Mucosa of rectum (tissue), 2 donors: ENCODE results near the gene GDI2.

Source experiments
- H3K27ac ChIP-seq, 2 donors: one replicate each; pipeline ENCODE4 v1.7.0; 2013; ENCODE audit warnings: inconsistent platforms in 2 of 2, low read depth in 2 of 2, low read length in 2 of 2
- H3K27me3 ChIP-seq, 2 donors: one replicate each; pipeline ENCODE4 v1.7.0; 2013; ENCODE audit warnings: low read length in 2 of 2; ENCODE audit not compliant: control insufficient read depth in 2 of 2, insufficient read depth in 2 of 2
- H3K36me3 ChIP-seq, 2 donors: one replicate each; pipeline ENCODE4 v1.7.0; 2013; ENCODE audit warnings: low read length in 2 of 2; ENCODE audit not compliant: control insufficient read depth in 2 of 2, insufficient read depth in 2 of 2
- H3K4me1 ChIP-seq, 2 donors: one replicate each; pipeline ENCODE4 v1.7.0; 2013; ENCODE audit warnings: low read length in 2 of 2, mild to moderate bottlenecking in 1 of 2; ENCODE audit not compliant: control insufficient read depth in 2 of 2, insufficient read depth in 2 of 2
- H3K4me3 ChIP-seq, 2 donors: one replicate each; pipeline ENCODE4 v1.7.0; 2013; ENCODE audit warnings: low read length in 2 of 2
- H3K9ac ChIP-seq, 2 donors: one replicate each; pipeline ENCODE4 v1.7.0; 2013; ENCODE audit warnings: low read length in 2 of 2, low read depth in 1 of 2, mild to moderate bottlenecking in 1 of 2
- H3K9me3 ChIP-seq, 2 donors: one replicate each; pipeline ENCODE4 v1.7.0; 2013; ENCODE audit warnings: low read length in 2 of 2; ENCODE audit not compliant: control insufficient read depth in 2 of 2
- donor health status: healthy.
- donor health status: Normal muscosa, but diverticular disease.

GDI2 gene

DNA sequence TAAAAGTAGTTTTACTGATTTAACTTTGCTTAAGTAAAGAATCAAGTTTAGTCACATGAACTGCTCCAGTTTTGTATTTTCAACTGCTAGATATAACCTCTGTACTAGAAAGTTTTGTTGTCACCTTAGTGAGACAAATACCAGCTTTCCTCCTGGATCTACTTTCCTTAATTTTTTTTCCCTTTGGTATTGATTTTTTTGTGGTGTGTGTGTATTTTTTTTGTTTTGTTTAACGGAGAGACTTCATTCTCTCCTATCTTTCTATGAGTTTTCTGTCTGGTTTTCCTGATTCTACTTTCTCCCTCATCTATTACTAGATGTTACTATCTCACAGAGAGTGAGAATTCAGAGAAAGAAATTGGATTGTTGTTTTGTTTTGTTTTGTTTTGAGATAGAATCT, 76.6 kb downstream of the GDI2 start:
- Histone ChIP-seq H3K36me3 (peaks cover 19 to 34% of the 10 kb centered on the region in 2 donors), H3K27ac (no peak overlapping the region), H3K9ac (no peak overlapping the region), H3K9me3 (no peaks in the 10 kb centered on the region), H3K4me3 (no peak overlapping the region), H3K27me3 (no peaks in the 10 kb centered on the region), H3K4me1 (no peaks in the 10 kb centered on the region)

DNA sequence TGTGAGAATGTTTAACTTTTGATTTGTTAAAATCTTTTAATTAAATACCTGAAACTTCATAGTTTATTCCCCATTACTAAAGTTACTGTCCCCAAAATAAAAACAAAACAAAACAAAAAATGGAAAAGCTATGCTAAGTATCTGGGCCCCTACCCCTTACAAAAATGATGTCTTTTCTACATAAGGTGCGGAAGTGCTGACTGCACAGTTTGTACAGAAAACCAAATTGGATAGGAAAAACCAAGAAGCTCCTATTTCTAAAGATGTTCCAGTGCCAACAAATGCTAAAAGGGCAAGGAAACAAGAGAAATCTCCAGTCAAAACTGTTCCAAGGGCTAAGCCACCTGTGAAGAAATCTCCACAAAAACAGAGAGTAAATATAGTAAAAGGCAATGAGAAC, 78.1 kb downstream of the GDI2 start:
- no peak overlapping the region for H3K4me3 ChIP-seq
- H3K4me1 ChIP-seq: no peaks in the 10 kb centered on the region
- no peaks in the 10 kb centered on the region for H3K27me3 ChIP-seq
- H3K36me3 ChIP-seq: peaks cover 26 to 31% of the 10 kb centered on the region in 2 donors
- no peak overlapping the region for H3K27ac ChIP-seq
- no peak overlapping the region for H3K9ac ChIP-seq
- no peaks in the 10 kb centered on the region for H3K9me3 ChIP-seq

DNA sequence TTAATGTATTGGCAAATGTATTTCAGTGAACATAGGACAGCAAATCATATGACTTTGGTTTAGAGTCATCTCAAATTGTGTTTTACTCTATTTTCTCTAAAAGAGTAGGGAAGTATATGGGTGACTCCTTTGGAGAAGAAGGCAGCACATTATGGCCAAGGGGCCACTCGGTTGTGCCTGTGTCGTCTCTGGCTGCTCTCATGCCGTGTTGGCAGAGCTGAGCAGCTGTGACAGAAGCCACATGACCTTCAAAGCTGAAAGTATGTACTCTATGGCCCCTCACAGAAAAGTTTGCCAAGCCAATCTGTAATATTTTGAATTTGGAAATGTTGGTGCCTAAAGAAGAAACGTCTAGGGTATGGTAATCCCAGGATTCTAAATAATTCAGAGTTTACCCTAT, 81.1 kb downstream of the GDI2 start:
- no peak overlapping the region for H3K27ac ChIP-seq
- no peak overlapping the region for H3K9ac ChIP-seq
- no peaks in the 10 kb centered on the region for H3K9me3 ChIP-seq
- peaks cover 23 to 32% of the 10 kb centered on the region in 2 donors for H3K36me3 ChIP-seq
- H3K4me1 ChIP-seq: no peaks in the 10 kb centered on the region
- no peak overlapping the region for H3K4me3 ChIP-seq
- no peaks in the 10 kb centered on the region for H3K27me3 ChIP-seq

DNA sequence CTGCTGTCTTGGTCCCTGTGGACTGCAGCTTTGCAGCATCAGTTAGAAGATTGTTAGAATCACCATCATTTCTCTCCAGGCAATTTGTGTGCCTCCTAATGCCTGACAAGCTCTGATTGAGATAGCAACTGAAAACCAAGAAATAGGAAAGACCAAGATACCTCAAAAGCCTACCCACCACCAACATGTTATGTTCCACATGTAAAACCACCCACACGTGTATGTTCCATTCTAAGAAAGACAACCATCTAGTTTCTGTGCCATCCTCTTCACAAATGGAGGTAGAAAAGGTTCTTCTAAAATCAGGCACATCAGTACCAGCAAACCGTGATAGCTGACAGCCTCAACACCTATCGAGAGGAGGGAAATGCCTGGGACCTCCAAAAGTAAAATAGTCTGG, 81.7 kb downstream of the GDI2 start:
- Histone ChIP-seq H3K4me3 (no peak overlapping the region), H3K4me1 (no peaks in the 10 kb centered on the region), H3K9ac (no peak overlapping the region), H3K27ac (no peak overlapping the region), H3K36me3 (peaks cover 29 to 34% of the 10 kb centered on the region in 2 donors), H3K9me3 (no peaks in the 10 kb centered on the region), H3K27me3 (no peaks in the 10 kb centered on the region)

DNA sequence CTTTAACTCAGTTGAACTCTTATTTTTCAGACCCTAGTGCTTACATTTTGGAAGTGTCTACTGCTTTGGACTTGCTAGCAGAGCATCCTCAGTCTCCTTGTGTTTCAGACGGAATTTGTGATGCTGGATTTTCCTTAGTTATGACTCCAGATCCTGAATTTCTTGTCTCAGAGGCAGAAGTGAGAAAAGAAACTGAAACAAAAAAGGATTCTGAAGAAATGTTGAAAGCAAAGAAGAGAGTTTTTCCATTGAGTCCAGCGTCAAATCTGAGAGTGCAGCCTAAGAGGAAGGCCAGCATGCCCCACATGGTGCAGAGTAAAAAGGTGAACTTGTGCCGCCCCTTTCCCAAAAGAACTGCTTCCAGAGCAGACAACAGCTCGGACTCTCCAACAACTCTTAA, 82.5 kb downstream of the GDI2 start:
- no peaks in the 10 kb centered on the region for H3K4me1 ChIP-seq
- H3K4me3 ChIP-seq: no peak overlapping the region
- peaks cover 31 to 37% of the 10 kb centered on the region in 2 donors for H3K36me3 ChIP-seq

DNA sequence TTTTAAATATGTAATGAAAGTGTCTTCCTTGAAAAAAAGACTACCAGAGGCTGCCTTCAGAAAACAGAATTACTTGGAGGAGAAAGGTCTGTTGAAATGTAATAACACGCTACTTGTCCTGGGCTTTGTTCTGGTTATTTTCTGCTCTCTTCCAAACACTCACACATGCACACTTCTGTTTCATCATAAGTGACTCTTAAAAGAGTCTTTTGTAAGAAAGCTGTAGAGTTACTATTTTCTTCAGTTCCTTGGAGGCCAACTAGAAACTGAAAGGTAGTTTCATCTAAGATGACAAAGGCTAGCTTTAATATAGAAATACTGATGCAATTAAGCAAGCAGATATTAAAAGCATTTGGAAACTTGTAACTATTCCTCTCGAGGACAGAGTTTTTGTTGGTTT, 89.5 kb downstream of the GDI2 start:
- peaks cover 0 to 1% of the 10 kb centered on the region in 2 donors for H3K4me1 ChIP-seq
- H3K9me3 ChIP-seq: no peaks in the 10 kb centered on the region
- H3K27me3 ChIP-seq: no peaks in the 10 kb centered on the region
- H3K27ac ChIP-seq: no peak overlapping the region
- no peak overlapping the region for H3K9ac ChIP-seq
- peaks cover 9 to 19% of the 10 kb centered on the region in 2 donors for H3K36me3 ChIP-seq
- no peak overlapping the region for H3K4me3 ChIP-seq

More for the DNA sequence above, 82.5 kb downstream of the GDI2 start:
- Histone ChIP-seq H3K9ac (no peak overlapping the region), H3K9me3 (no peaks in the 10 kb centered on the region), H3K27ac (no peak overlapping the region), H3K27me3 (no peaks in the 10 kb centered on the region)

DNA sequence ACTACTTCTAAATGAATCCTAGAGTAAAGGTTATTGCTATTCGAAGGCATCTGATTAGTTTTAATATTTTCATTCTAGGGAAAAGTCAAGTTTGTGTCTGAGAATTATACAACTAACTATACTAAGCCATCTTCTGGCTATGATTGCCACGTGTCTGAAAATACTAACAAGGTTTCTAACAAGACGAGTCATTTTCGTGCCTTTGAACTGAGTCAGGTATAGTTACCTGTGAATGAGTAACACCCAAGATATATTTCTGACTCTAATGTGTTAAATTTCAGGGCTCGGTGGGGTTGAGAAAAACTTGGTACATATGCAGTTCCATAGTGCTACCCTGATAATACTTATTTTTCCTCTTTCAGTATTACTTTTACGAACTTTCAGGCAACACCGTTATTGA, 93.1 kb downstream of the GDI2 start:
- Histone ChIP-seq H3K9ac (no peak overlapping the region), H3K4me3 (no peak overlapping the region), H3K27me3 (no peaks in the 10 kb centered on the region), H3K36me3 (peaks cover 0 to 3% of the 10 kb centered on the region in 2 donors), H3K4me1 (peaks cover 3 to 4% of the 10 kb centered on the region in 2 donors), H3K27ac (no peak overlapping the region), H3K9me3 (no peaks in the 10 kb centered on the region)

DNA sequence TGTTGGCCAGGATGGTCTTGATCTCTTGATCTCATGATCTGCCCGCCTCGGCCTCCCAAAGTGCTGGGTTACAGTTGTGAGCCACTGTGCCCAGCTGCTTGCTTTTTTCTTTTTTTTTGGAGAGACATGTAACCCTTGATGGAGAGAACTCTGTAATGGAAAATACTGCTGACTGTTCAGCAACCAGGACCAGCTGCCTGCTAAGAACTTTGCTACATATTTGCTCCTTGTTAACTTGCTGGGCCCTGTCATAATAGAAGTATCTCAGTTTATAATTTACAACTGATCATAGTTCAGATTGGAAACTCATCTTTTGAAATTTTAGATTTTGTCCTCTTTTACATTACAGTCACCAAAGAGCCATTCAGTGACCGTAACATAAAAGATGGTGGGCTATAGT, 93.7 kb downstream of the GDI2 start:
- Histone ChIP-seq H3K9ac (no peak overlapping the region), H3K4me1 (peaks cover 3 to 4% of the 10 kb centered on the region in 2 donors), H3K27ac (no peak overlapping the region), H3K36me3 (peaks cover 0 to 3% of the 10 kb centered on the region in 2 donors), H3K9me3 (no peaks in the 10 kb centered on the region), H3K27me3 (no peaks in the 10 kb centered on the region), H3K4me3 (no peak overlapping the region)
